NOMO-1 (cell line): Measurements from ENCODE around the gene ARL13A.
"Not testable (repeated sequence)": the region's sequence is repeated elsewhere in the genome, so short reads cannot be mapped to it uniquely, and the experiment has no call there.

Experiments used
- DNase-seq, 2 experiments: peaks; one replicate each; lab custom pipeline; 2025; ENCODE audit not compliant: unreplicated experiment in 2 of 2; lab: John Stamatoyannopoulos, UW

ARL13A gene

GRCh38 chrX:100969408-100969807 lies at the start of gene ARL13A:
Gene ARL13A, plus strand, starts transcription at chrX:100969708. Its CDS starts 3,982 bp downstream, at chrX:100973690.
- no peak for DNase-seq

- no peak for DNase-seq
Observed at GRCh38 chrX:100924375-100924774, 45.1 kb upstream of the ARL13A start.

- no peak for DNase-seq
Observed at GRCh38 chrX:100926453-100926852, 43.1 kb upstream of the ARL13A start.

- no peak for DNase-seq
Observed at GRCh38 chrX:100928660-100929613, 40.6 kb upstream of the ARL13A start, which contains the start of gene XKRX. Gene XKRX, minus strand, starts transcription at chrX:100928917. Its CDS starts 613 bp downstream, at chrX:100928304.

DNA sequence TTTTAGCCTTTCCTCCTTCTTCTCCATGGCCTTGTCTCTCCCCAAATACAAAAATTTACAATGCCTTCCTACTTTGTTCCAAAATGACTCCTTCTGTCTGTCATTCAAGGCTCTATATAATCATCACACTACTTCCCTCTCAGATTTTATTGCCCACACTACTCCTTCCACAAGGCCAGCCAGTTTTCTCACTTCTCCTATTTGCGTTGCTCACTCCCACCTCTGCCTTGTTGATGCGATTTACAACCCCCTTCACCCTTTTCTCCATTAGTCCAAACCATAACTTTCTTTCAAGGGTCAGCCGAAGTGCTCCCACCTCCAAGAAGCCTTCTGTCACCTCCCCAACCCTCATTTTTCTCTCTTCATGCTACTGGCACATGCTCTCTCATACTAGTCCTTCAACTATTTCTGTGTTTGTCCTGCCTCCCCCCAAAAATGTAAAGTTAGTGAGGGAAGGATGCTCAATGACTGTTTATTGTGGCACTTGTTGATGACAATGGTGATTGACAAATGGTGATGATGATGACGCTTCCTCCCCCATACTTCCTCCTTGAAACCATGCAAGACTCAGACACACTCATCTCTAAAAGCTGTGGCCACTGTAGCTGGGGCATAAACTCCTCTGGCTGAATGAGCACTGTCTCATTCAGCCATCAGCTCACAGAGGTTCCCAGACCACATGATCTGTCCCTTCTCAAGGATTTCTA lies 38.1 kb upstream of the ARL13A start:
- DNase-seq, result peak; percentile 28 to 30

DNA sequence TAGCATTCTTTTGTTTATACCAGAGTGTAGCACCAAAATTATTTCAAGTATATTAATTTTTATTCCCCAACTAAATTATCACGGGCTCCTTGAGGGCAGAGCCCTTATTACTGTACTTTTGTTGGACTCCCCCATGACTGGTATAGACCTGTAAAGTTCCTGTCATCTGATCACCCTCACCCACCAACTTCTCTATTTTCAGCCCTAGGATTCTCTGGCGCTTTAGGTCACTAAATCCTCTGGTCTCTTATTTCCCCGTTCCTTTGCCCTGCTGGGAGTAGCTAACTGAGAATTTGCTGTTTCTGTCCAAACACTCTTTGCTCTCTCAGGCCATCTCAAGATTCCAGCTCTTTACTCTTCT lies 37.6 kb upstream of the ARL13A start:
- no peak for DNase-seq

DNA sequence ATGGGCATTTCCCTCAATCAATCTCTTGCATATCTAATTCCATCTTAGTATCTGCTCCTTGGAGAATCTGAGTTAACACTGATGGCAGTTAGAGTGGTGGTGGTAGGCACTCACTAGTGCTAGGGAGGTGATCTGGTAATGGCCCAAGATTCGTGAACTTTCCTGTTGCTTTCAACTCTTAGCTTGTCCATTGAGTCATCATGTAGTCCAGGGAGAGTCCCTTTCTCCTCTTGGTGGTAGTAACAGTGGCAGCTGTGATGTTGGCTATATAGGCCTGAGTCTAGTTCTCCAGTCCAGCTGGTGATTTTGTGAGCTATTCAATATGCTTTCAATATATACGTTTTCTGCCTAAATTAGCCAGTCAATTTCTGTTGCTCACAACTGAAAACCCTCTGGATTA lies 33.7 kb upstream of the ARL13A start:
- DNase-seq, result no peak

GRCh38 chrX:100939333-100939732 lies 30.2 kb upstream of the ARL13A start:
- DNase-seq, result no peak

GRCh38 chrX:100944601-100945000 lies 24.9 kb upstream of the ARL13A start:
- no peak for DNase-seq

GRCh38 chrX:100946299-100946927 lies 23.1 kb upstream of the ARL13A start:
- DNase-seq, result no peak

DNA sequence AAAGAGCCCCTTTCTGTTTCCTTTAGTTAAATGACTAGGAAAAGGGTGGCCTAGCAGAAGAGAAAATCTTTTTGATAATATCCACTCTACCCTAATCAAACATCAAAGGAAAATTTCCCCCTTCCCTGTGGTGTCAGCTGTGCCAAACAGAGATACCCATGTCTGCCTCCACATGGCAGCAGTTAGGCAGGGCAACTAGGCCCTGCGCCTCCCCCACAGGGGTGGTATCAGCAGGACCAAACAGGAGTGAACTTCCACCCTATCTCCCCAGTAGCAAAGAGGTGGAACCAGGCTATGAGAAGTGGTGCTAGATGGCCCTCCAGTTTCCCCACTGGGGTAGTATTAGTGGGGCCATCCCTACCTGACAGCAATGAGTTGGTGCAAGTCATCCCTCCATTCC lies 21.0 kb upstream of the ARL13A start:
- no peak for DNase-seq

GRCh38 chrX:100962811-100963210 lies 6.7 kb upstream of the ARL13A start:
- no peak for DNase-seq

DNA sequence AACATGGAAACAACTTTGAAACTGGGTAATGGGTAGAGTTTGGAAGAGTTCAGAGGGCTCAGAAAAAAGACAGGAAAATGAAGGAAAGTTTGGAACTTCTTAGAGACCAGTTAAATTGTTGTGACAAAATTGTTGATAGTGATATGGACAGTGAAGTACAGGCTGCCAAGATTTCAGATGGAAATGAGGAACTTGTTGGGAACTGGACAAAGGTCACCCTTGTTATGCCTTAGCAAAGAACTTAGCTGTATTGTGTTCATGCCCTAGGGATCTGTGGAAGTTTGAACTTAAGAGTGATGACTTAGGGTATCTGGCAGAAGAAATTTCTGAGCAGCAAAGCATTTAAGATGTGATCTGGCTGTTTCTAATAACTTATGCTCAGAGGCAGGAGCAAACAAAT lies 5.1 kb upstream of the ARL13A start:
- no peak for DNase-seq

- DNase-seq, result no peak
Observed at GRCh38 chrX:100969936-100970335, 428 bp downstream of the ARL13A start.

- no peak for DNase-seq
Observed at GRCh38 chrX:100973411-100973810, 3.9 kb downstream of the ARL13A start.

DNA sequence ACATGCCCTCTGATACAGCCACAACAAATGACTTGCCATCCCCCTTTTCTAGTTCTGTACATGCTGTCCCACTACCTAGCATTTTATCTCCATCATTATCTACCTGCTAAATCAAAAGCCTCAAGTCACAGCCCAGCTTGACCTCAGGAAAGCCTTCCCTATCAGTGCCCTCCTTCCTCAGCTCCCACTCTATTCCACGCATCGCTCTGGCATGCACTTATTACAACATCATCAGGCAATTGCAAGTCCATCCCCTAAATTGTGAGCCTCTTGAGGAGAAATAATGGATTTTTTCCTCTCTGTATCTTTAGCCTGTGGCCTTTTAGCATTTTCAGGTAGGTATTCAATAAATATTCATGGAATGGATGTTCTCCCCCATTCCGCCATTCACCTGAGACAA lies 5.7 kb downstream of the ARL13A start:
- DNase-seq, result no peak

- no peak for DNase-seq
Observed at GRCh38 chrX:100976211-100976610, 6.7 kb downstream of the ARL13A start.

- no peak for DNase-seq
Observed at GRCh38 chrX:100979881-100980607, 10.5 kb downstream of the ARL13A start.

DNA sequence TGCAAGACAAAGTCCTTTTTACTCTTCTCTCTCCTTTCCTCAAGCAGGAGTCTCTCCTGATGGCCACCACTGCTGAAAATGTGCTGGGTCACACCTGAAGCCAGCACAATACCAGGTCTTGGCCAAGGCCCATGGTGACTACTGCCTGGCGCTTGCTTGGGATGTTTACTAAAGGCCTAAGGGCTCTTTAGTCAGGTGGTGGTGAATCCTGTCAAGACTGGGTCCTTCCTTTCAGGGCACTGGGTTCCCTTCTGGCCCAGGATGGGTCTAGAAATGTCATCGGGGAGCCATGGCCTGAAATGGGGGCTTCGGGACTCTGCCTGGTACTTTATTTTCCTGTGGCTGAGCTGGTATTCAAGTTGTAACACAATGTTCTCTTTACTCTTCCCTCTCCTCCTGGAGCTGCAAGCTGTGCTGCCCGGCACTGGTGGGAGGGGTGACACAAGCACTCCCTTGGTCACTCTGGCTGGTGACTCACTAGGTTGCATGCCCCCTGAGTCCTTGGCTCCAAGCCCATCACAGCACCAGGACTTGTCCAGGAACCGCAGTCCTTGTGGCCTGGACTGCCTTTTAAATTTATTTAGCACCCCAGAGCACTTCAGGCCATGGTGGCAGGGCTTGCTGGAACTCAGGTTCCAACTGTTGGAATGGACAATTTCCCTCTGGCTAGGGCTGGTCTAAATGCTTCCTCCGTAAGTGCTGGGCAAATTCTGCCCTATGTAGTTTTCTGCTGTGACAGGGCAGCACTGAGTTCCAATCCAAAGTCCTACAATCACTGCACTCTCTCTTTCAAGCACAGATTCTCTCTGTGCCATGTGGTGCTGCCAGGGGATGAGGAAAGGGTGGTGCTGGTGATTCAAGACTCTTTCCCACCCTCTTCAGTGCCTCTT lies 11.3 kb downstream of the ARL13A start:
- no peak for DNase-seq

- DNase-seq, result not testable (repeated sequence)
Observed at GRCh38 chrX:100981498-100981845, 12.0 kb downstream of the ARL13A start.
